NB4 (cell line): Measurements from ENCODE around the gene DYNLT3.

Source experiments
- CTCF ChIP-seq: IDR thresholded peaks from one replicate; pipeline ENCODE4 v1.5.1; 2012; ENCODE audit warnings: low read depth, low read length
- MAX ChIP-seq: IDR thresholded peaks from 2 replicates; pipeline ENCODE4 v1.6.1; 2011; ENCODE audit warnings: low read depth, low read length
- MYC ChIP-seq: IDR thresholded peaks from 2 replicates; pipeline ENCODE4 v1.6.1; 2011; ENCODE audit warnings: low read depth, low read length
- POLR2A ChIP-seq: IDR thresholded peaks from 2 replicates; pipeline ENCODE4 v1.6.1; 2011; ENCODE audit warnings: mild to moderate bottlenecking; ENCODE audit not compliant: insufficient read length; ENCODE audit errors: extremely low read depth

GRCh38 chrX:37846934-37847732 is at the start of gene DYNLT3:
- TF ChIP-seq CTCF (no peak), POLR2A (peak; percentile 54), MAX (no peak), MYC (no peak)
